Measurements from ENCODE around the gene BTBD18. TPM values are rescaled to one million over a fixed set of nuclear protein-coding genes. Genes with fewer than 3 reads are reported as not detected.

Gene BTBD18
- polyA plus RNA-seq, 3 donors: 0.10 TPM; not detected in 2

- DNase-seq: no peak
- TF ChIP-seq CTCF (IDR thresholded peaks at IDR 0.05): no peak
- Histone ChIP-seq H3K9ac (ENCODE audit: insufficient read depth, low read length, poor library complexity, severe bottlenecking) (no peak overlapping the region), H4K20me1 (ENCODE audit: insufficient read depth, low read length) (peaks cover 72% of the 10 kb centered on the region), H3K36me3 (replicated peaks in 1 of 2; ENCODE audit: control insufficient read depth in 1 of 2, insufficient read depth in 2 of 2, low read length in 2 of 2) (no peaks in the 10 kb centered on the region), H3K4me1 (ENCODE audit: control insufficient read depth in 1 of 2, insufficient read depth in 2 of 2, low read length in 2 of 2) (peaks cover 28 to 37% of the 10 kb centered on the region in 2 donors), H3K79me2 (ENCODE audit: insufficient read depth, low read length) (peaks cover 90% of the 10 kb centered on the region), H3K27me3 (ENCODE audit: control insufficient read depth in 2 of 2, insufficient read depth in 2 of 2, low read length in 2 of 2) (no peaks in the 10 kb centered on the region), H3K4me3 (replicated peaks in 1 of 3; ENCODE audit: low read depth in 2 of 3, low read length in 3 of 3) (no peak overlapping the region), H3K4me2 (replicated peaks; ENCODE audit: extremely low read depth, low read length, poor library complexity, severe bottlenecking) (no peak overlapping the region), H3K27ac (ENCODE audit: low read depth in 1 of 2, low read length in 2 of 2) (no peak overlapping the region), H2AFZ (ENCODE audit: insufficient read depth, low read depth, low read length, poor library complexity, severe bottlenecking) (no peak overlapping the region), H3K9me3 (replicated peaks in 1 of 2; ENCODE audit: control insufficient read depth in 1 of 2, insufficient read depth in 1 of 2, low read length in 2 of 2) (no peaks in the 10 kb centered on the region)
- peaks cover 5 to 20% of the 10 kb centered on the region in 2 donors for H3K36me3 Mint-ChIP-seq
- H3K27me3 Mint-ChIP-seq (ENCODE audit: low read depth in 3 of 3): no peaks in the 10 kb centered on the region
- 80% methylated on average over 1 of the region's 5 CpGs for WGBS (ENCODE audit: insufficient coverage)
- H3K4me1 Mint-ChIP-seq: peaks cover 59% of the 10 kb centered on the region
- intact Hi-C loops (cut with micrococcal nuclease): no loop called here
- no peak overlapping the region for H3K27ac Mint-ChIP-seq
- no peak overlapping the region for H3K4me3 Mint-ChIP-seq
- peaks cover 0 to 2% (median 0%) of the 10 kb centered on the region in 7 donors for H3K9me3 Mint-ChIP-seq
These were observed 21.5 kb upstream of the BTBD18 start for GRCh38 chr11:57773026-57773598.

GRCh38 chr11:57772562-57772961 lies 20.9 kb upstream of the BTBD18 start:
- no peaks in the 10 kb centered on the region for H3K9me3 ChIP-seq (replicated peaks in 1 of 2; ENCODE audit: control insufficient read depth in 1 of 2, insufficient read depth in 1 of 2, low read length in 2 of 2)
- WGBS (ENCODE audit: insufficient coverage): no CpG with 5 or more reads among the region's 4 CpGs
- no peak overlapping the region for H3K4me3 ChIP-seq (replicated peaks in 1 of 3; ENCODE audit: low read depth in 2 of 3, low read length in 3 of 3)
- H3K36me3 ChIP-seq (replicated peaks in 1 of 2; ENCODE audit: control insufficient read depth in 1 of 2, insufficient read depth in 2 of 2, low read length in 2 of 2): no peaks in the 10 kb centered on the region
- Mint-ChIP-seq H3K4me1 (peaks cover 56% of the 10 kb centered on the region), H3K36me3 (peaks cover 5 to 20% of the 10 kb centered on the region in 2 donors), H3K27ac (no peak overlapping the region), H3K9me3 (peaks cover 0 to 2% (median 0%) of the 10 kb centered on the region in 7 donors), H3K27me3 (ENCODE audit: low read depth in 3 of 3) (no peaks in the 10 kb centered on the region), H3K4me3 (no peak overlapping the region)
- peaks cover 72% of the 10 kb centered on the region for H4K20me1 ChIP-seq (ENCODE audit: insufficient read depth, low read length)
- no peak for TF ChIP-seq CTCF (IDR thresholded peaks at IDR 0.05)
- H3K4me1 ChIP-seq (ENCODE audit: control insufficient read depth in 1 of 2, insufficient read depth in 2 of 2, low read length in 2 of 2): peaks cover 28 to 32% of the 10 kb centered on the region in 2 donors
- intact Hi-C loops (cut with micrococcal nuclease): no loop called here
- no peak overlapping the region for H3K27ac ChIP-seq (ENCODE audit: low read depth in 1 of 2, low read length in 2 of 2)
- H3K4me2 ChIP-seq (replicated peaks; ENCODE audit: extremely low read depth, low read length, poor library complexity, severe bottlenecking): no peak overlapping the region
- H3K27me3 ChIP-seq (ENCODE audit: control insufficient read depth in 2 of 2, insufficient read depth in 2 of 2, low read length in 2 of 2): no peaks in the 10 kb centered on the region
- no peak overlapping the region for H2AFZ ChIP-seq (ENCODE audit: insufficient read depth, low read depth, low read length, poor library complexity, severe bottlenecking)
- H3K79me2 ChIP-seq (ENCODE audit: insufficient read depth, low read length): peaks cover 90% of the 10 kb centered on the region
- DNase-seq: no peak
- H3K9ac ChIP-seq (ENCODE audit: insufficient read depth, low read length, poor library complexity, severe bottlenecking): no peak overlapping the region
